SK-N-SH (cell line): ENCODE results near the gene ATP13A5. TPM values are rescaled to one million over a fixed set of nuclear protein-coding genes. Genes with fewer than 3 reads are reported as not detected.

Experiments used
- CTCF ChIA-PET: fragments of 300-600, 350-600 bp; formaldehyde crosslinking; extraction: SDS; loops from one replicate; lab custom pipeline; 2021; lab: Yijun Ruan, JAX
- POLR2A ChIA-PET: fragments of 350-600 bp; sonication (Branson Sonifier 250); formaldehyde crosslinking; extraction: SDS; loops from one replicate; lab custom pipeline; 2020; ENCODE audit warnings: antibody characterized with exemption, inconsistent platforms; lab: Yijun Ruan, JAX
- DNase-seq: peaks from one replicate; pipeline ENCODE4 v3.0.0; 2012
- H2AFZ ChIP-seq: fragments of 200-600 bp; sonication (generic); 2 replicates; pipeline ENCODE4 v1.8.1; 2016; ENCODE audit warnings: antibody characterized with exemption, mild to moderate bottlenecking, low read depth
- H3F3A ChIP-seq: fragments of 200-600 bp; sonication (generic); replicated peaks from 2 replicates; pipeline ENCODE3; 2016; ENCODE audit warnings: antibody characterized with exemption, mild to moderate bottlenecking; ENCODE audit not compliant: insufficient read depth
- H3K27ac ChIP-seq, 2 experiments: fragments of 200-500 bp in 1 of 2; fragments of 200-600 bp in 1 of 2; sonication (Bioruptor generic) in 1 of 2; sonication (generic), shearing (Covaris generic) in 1 of 2; 2 replicates each; pipeline versions ENCODE4 v1.5.1 to v1.6.1; 2014 to 2016; ENCODE audit warnings: low read depth in 2 of 2, inconsistent platforms in 1 of 2, low read length in 1 of 2, mild to moderate bottlenecking in 1 of 2, mixed read lengths in 1 of 2
- H3K27me3 ChIP-seq: fragments of 200-600 bp; sonication (generic), shearing (Covaris generic); 2 replicates; pipeline ENCODE4 v1.6.1; 2016; ENCODE audit warnings: mixed run types; ENCODE audit not compliant: insufficient read depth
- H3K36me3 ChIP-seq, 2 experiments: fragments of 200-500 bp in 1 of 2; fragments of 200-600 bp in 1 of 2; sonication (Bioruptor generic) in 1 of 2; sonication (generic) in 1 of 2; replicated peaks in 1 of 2; 2 replicates each; pipeline versions ENCODE3 to v1.5.1; 2014 to 2016; ENCODE audit warnings: low read length in 1 of 2, mild to moderate bottlenecking in 1 of 2; ENCODE audit not compliant: insufficient read depth in 2 of 2, control insufficient read depth in 1 of 2
- H3K4me1 ChIP-seq, 2 experiments: fragments of 200-500 bp in 1 of 2; fragments of 200-600 bp in 1 of 2; sonication (Bioruptor generic) in 1 of 2; sonication (generic), shearing (Covaris generic) in 1 of 2; 2 replicates each; pipeline versions ENCODE4 v1.5.1 to v1.6.1; 2014 to 2016; ENCODE audit warnings: low read depth in 1 of 2, low read length in 1 of 2, mixed run types in 1 of 2; ENCODE audit not compliant: insufficient read depth in 2 of 2, control insufficient read depth in 1 of 2
- H3K4me2 ChIP-seq: fragments of 200-600 bp; sonication (generic), shearing (Covaris generic); 2 replicates; pipeline ENCODE4 v1.6.1; 2017; ENCODE audit warnings: mixed run types
- H3K4me3 ChIP-seq, 2 experiments: fragments of 200-500 bp in 1 of 2; fragments of 200-600 bp in 1 of 2; sonication (Bioruptor generic) in 1 of 2; sonication (generic), shearing (Covaris generic) in 1 of 2; 2 replicates each; pipeline versions ENCODE4 v1.5.1 to v1.8.1; 2014 to 2016; ENCODE audit warnings: low read depth in 2 of 2, inconsistent platforms in 1 of 2, low read length in 1 of 2, mild to moderate bottlenecking in 1 of 2, mixed read lengths in 1 of 2, moderate library complexity in 1 of 2
- H3K79me2 ChIP-seq: fragments of 200-600 bp; sonication (generic); 2 replicates; pipeline ENCODE4 v1.8.1; 2017; ENCODE audit warnings: mild to moderate bottlenecking; ENCODE audit not compliant: insufficient read depth
- H3K9ac ChIP-seq: fragments of 200-600 bp; sonication (generic); 2 replicates; pipeline ENCODE4 v1.6.1; 2017; ENCODE audit warnings: mixed run types
- H3K9me2 ChIP-seq: fragments of 200-600 bp; sonication (generic); 2 replicates; pipeline ENCODE4 v1.6.1; 2017; ENCODE audit warnings: mixed run types
- H3K9me3 ChIP-seq: fragments of 200-600 bp; sonication (generic); 2 replicates; pipeline ENCODE4 v1.6.1; 2017; ENCODE audit warnings: mixed run types, mild to moderate bottlenecking, moderate library complexity
- H4K20me1 ChIP-seq: fragments of 200-600 bp; sonication (generic); 2 replicates; pipeline ENCODE4 v1.6.1; 2017; ENCODE audit warnings: mild to moderate bottlenecking, mixed run types; ENCODE audit not compliant: insufficient read depth
- CHD2 ChIP-seq: fragments of 150-350 bp; IDR thresholded peaks from 2 replicates; pipeline ENCODE4 v1.6.1; 2018; ENCODE audit warnings: low read length; ENCODE audit not compliant: partially characterized antibody
- ELF1 ChIP-seq: IDR thresholded peaks from 2 replicates; pipeline ENCODE4 v1.4.0; 2012
- EP300 ChIP-seq, 2 experiments: IDR thresholded peaks; 2 replicates each; pipeline versions ENCODE4 v1.4.0 to v1.6.1; 2012; ENCODE audit warnings: borderline replicate concordance in 1 of 2, low read depth in 1 of 2, low read length in 1 of 2
- EZH2phosphoT487 ChIP-seq: fragments of 200-600 bp; sonication (generic); IDR thresholded peaks from 2 replicates; pipeline ENCODE4 v1.6.1; 2017; ENCODE audit warnings: low read depth, mixed run types, mild to moderate bottlenecking, antibody characterized with exemption, moderate library complexity, borderline replicate concordance
- GATA2 ChIP-seq: sonication (generic); formaldehyde crosslinking; IDR thresholded peaks from 2 replicates; pipeline ENCODE4 v1.5.0; 2020; ENCODE audit warnings: mild to moderate bottlenecking, missing genetic modification reagents
- MEF2A ChIP-seq: IDR thresholded peaks from 2 replicates; pipeline ENCODE4 v1.4.0; 2012; ENCODE audit warnings: low read depth, borderline replicate concordance
- MXI1 ChIP-seq: IDR thresholded peaks from 2 replicates; pipeline ENCODE4 v1.6.1; 2012; ENCODE audit warnings: mild to moderate bottlenecking, low read depth, low read length, improper control_type of control experiment
- NFIC ChIP-seq: IDR thresholded peaks from 2 replicates; pipeline ENCODE4 v1.4.0; 2012; ENCODE audit warnings: borderline replicate concordance
- PBX3 ChIP-seq: IDR thresholded peaks from 2 replicates; pipeline ENCODE4; 2012
- POLR2AphosphoS5 ChIP-seq: IDR thresholded peaks from 2 replicates; pipeline ENCODE4 v1.6.1; 2012; ENCODE audit warnings: low read depth, low read length
- RXRA ChIP-seq: IDR thresholded peaks from 2 replicates; pipeline ENCODE4 v1.4.0; 2012; ENCODE audit warnings: low read depth, mild to moderate bottlenecking, borderline replicate concordance
- SIN3A ChIP-seq: IDR thresholded peaks from 2 replicates; pipeline ENCODE4 v1.6.1; 2012; ENCODE audit warnings: low read depth, mild to moderate bottlenecking, low read length, moderate library complexity, borderline replicate concordance
- SMC3 ChIP-seq: IDR thresholded peaks from 2 replicates; pipeline ENCODE4 v1.6.1; 2012; ENCODE audit warnings: low read depth, low read length, improper control_type of control experiment
- USF2 ChIP-seq: fragments of 150-350 bp; IDR thresholded peaks from 2 replicates; pipeline ENCODE4 v1.6.1; 2017; ENCODE audit warnings: antibody characterized with exemption, low read length, low read depth, borderline replicate concordance
- WGBS: methylation state at CpG from one replicate; pipeline ENCODE4 v1.1.6; 2017; ENCODE audit warnings: low lambda C conversion rate; 5-methylcytosine and 5-hydroxymethylcytosine counted together
- polyA plus RNA-seq, 3 experiments: library from polyadenylated mRNA; depleted of rRNA; stranded (reverse); fragments of >200 nt; gene quantifications; 2 replicates each; pipeline ENCODE4 v1.2.3, GENCODE V29; 2012

ATP13A5 gene
- polyA plus RNA-seq, 1 of the 3 experiments (the other 2 are of a cell fraction), result not detected

- no peak for TF ChIP-seq MEF2A
- no peak for TF ChIP-seq NFIC
- Histone ChIP-seq H3K9me3 (no peaks in the 10 kb centered on the region), H3K27ac (no peak overlapping the region), H3F3A (no peaks in the 10 kb centered on the region), H3K9ac (no peak overlapping the region), H3K27me3 (no peaks in the 10 kb centered on the region; the same call in 1 of the 2 replicates), H4K20me1 (no peaks in the 10 kb centered on the region), H3K4me3 (peak overlapping the region; percentile 47 to 56; a peak in 3 of 4 replicates), H2AFZ (peak overlapping the region; percentile 82; the same call in 1 of the 2 replicates), H3K79me2 (no peaks in the 10 kb centered on the region), H3K4me2 (peak overlapping the region; percentile 89), H3K36me3 (no peaks in the 10 kb centered on the region), H3K9me2 (no peaks in the 10 kb centered on the region), H3K4me1 (peaks cover 0 to 7% of the 10 kb centered on the region in 2 experiments; a peak in 1 of 4 replicates)
- WGBS, result 3% methylated on average over 7 of the region's 9 CpGs
- POLR2A ChIA-PET, result no interaction called here
- CTCF ChIA-PET, result no interaction called here
- DNase-seq, result peak; percentile 55
These were observed 138.1 kb downstream of the ATP13A5 start for GRCh38 chr3:193240436-193240849.

GRCh38 chr3:193237030-193237429 is 141.5 kb downstream of the ATP13A5 start:
- 53% methylated on average over 5 of the region's 5 CpGs for WGBS

GRCh38 chr3:193236599-193236998 is 142.0 kb downstream of the ATP13A5 start:
- H3K9ac ChIP-seq, result no peak overlapping the region
- peaks cover 0 to 7% of the 10 kb centered on the region in 2 experiments; a peak in 1 of 4 replicates for H3K4me1 ChIP-seq
- H3K79me2 ChIP-seq, result no peaks in the 10 kb centered on the region
- H3K27ac ChIP-seq, result no peak overlapping the region
- ChIA-PET POLR2A (no interaction called here), CTCF (no interaction called here)
- no peak for TF ChIP-seq EZH2phosphoT487
- TF ChIP-seq EP300 (IDR thresholded peaks at IDR 0.05; ENCODE audit: borderline replicate concordance in 1 of 2, low read depth in 1 of 2, low read length in 1 of 2), result no peak
- no peak for TF ChIP-seq POLR2AphosphoS5
- no peak for TF ChIP-seq ELF1
- TF ChIP-seq SMC3, result no peak
- no peak for TF ChIP-seq SIN3A
- DNase-seq, result no peak
- H2AFZ ChIP-seq, result no peak overlapping the region
- no peaks in the 10 kb centered on the region for H3K9me3 ChIP-seq
- H3K9me2 ChIP-seq, result no peaks in the 10 kb centered on the region
- no peaks in the 10 kb centered on the region for H3F3A ChIP-seq
- no peak overlapping the region for H3K4me3 ChIP-seq
- no peaks in the 10 kb centered on the region for H4K20me1 ChIP-seq
- H3K4me2 ChIP-seq, result no peak overlapping the region
- no peaks in the 10 kb centered on the region for H3K36me3 ChIP-seq
- no peaks in the 10 kb centered on the region for H3K27me3 ChIP-seq
- 25% methylated on average over 4 of the region's 4 CpGs for WGBS

More at GRCh38 chr3:193237030-193237429, 141.5 kb downstream of the ATP13A5 start:
- CTCF ChIA-PET, result no interaction called here
- H3K79me2 ChIP-seq, result no peaks in the 10 kb centered on the region
- TF ChIP-seq PBX3 (no peak), USF2 (no peak), RXRA (no peak), MXI1 (no peak), GATA2 (CRISPR knock-in tag) (no peak), CHD2 (no peak)
- TF ChIP-seq, all 33 proteins: peak for 0
- Histone ChIP-seq H3K27me3 (no peaks in the 10 kb centered on the region), H2AFZ (no peak overlapping the region), H3F3A (no peaks in the 10 kb centered on the region), H3K4me2 (no peak overlapping the region), H3K4me1 (peaks cover 0 to 7% of the 10 kb centered on the region in 2 experiments; a peak in 1 of 4 replicates), H3K4me3 (no peak overlapping the region), H4K20me1 (no peaks in the 10 kb centered on the region), H3K36me3 (no peaks in the 10 kb centered on the region), H3K27ac (no peak overlapping the region), H3K9ac (no peak overlapping the region), H3K9me2 (no peaks in the 10 kb centered on the region), H3K9me3 (no peaks in the 10 kb centered on the region)
- POLR2A ChIA-PET, result no interaction called here
- no peak for DNase-seq
